ENCODE data around the gene AK5. TPM values are rescaled to one million over a fixed set of nuclear protein-coding genes. Genes with fewer than 3 reads are reported as not detected.

The AK5 gene, protein sequence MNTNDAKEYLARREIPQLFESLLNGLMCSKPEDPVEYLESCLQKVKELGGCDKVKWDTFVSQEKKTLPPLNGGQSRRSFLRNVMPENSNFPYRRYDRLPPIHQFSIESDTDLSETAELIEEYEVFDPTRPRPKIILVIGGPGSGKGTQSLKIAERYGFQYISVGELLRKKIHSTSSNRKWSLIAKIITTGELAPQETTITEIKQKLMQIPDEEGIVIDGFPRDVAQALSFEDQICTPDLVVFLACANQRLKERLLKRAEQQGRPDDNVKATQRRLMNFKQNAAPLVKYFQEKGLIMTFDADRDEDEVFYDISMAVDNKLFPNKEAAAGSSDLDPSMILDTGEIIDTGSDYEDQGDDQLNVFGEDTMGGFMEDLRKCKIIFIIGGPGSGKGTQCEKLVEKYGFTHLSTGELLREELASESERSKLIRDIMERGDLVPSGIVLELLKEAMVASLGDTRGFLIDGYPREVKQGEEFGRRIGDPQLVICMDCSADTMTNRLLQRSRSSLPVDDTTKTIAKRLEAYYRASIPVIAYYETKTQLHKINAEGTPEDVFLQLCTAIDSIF
- total RNA-seq (10 to 100 TPM in 4 of 5 experiments, 1 to 10 TPM in 1; 1.7 to 59.4 (median 41.0) TPM), polyA plus RNA-seq (10 to 100 TPM; 80.1 to 82.1 TPM), total RNA-seq (86.1 reads per million, percentile 82 among the genes with 10 or more reads in this experiment)

DNA sequence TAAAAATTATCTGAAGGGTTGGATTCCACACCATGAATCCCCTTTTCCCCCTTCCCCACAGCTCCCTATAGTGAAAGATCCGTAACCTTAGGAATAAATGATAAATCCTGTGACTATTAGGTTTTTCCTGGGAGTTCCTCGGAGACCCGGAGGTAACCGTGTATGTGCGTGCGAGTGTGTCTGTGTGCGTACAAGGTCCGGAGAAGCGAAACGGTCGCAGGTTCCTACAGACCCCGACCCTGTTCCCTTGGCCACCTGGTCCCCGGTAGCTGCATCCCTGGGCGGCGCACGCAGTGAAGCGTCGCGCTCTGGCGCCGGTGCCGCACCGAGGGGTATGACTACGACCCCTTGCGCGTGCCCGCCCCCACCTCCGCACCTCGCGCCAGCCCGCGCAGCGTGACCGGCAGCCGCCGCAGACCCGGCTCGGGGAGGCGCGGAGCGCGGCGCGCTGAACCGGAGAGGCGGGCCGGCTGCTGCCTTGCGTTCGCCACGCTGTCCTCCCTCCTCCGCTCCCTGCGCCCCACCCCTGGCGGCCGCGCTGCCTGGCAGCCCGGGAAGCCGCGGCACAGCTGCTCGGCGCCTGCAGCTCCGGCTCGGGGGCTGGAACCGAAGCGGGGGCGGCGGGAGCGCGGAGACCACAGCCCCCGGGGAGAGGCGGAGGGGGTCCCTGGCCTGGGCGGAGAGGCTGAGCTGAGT lies at the start of gene AK5:
Gene AK5 (plus strand): TSS at position 529 of the 696 bp plus-strand sequence. CDS start 295 bp downstream, outside the sequence.
- Histone ChIP-seq H3K27me3 (ENCODE audit: control insufficient read depth in 2 of 2, insufficient read depth in 2 of 2, low read length in 2 of 2) (no peaks in the 10 kb centered on the region), H3K4me3 (ENCODE audit: low read length) (peak within 1 kb of the TSS; percentile 74), H3K27ac (ENCODE audit: low read depth, low read length) (peak within 1 kb of the TSS; percentile 67), H3K4me1 (ENCODE audit: control insufficient read depth in 2 of 2, insufficient read depth in 2 of 2, low read length in 2 of 2) (peaks cover 0 to 31% of the 10 kb centered on the region in 2 donors), H3K9me3 (ENCODE audit: control insufficient read depth in 2 of 3, low read length in 3 of 3) (no peaks in the 10 kb centered on the region), H3K36me3 (ENCODE audit: control insufficient read depth in 2 of 3, insufficient read depth in 3 of 3, low read length in 3 of 3) (peaks cover 0 to 4% (median 0%) of the 10 kb centered on the region in 3 experiments)
- POLR2A ChIA-PET, result interaction anchor here (0.6 to 4.5 kb wide), 25 partner anchors 10 to 401 kb away, joined by 3 to 44 read pairs (median 4); partner anchors contain the start of genes PIGK and ZZZ3
- H3K4me3 Mint-ChIP-seq, result peak within 1 kb of the TSS; percentile 75 to 95 (median 92)
- H3K9me3 Mint-ChIP-seq, result peaks cover 0 to 1% (median 0%) of the 10 kb centered on the region in 11 donors
- peaks cover 29 to 72% (median 59%) of the 10 kb centered on the region in 7 donors for H3K4me1 Mint-ChIP-seq
- intact Hi-C loops (cut with micrococcal nuclease), result loop anchor here (1.0 to 10.0 kb wide), 7 partner anchors 9 to 476 kb away; partner anchors contain the start of genes PIGK (in 2 of the 2), USP33 (in 1 of the 2) and ZZZ3 (in 1 of the 2)
- peaks cover 0 to 4% (median 0%) of the 10 kb centered on the region in 5 donors for H3K36me3 Mint-ChIP-seq
- ATAC-seq (peak; percentile 76), DNase-seq (peak; percentile 32 to 60 (median 53))
- peak within 1 kb of the TSS in 8 of 9 donors; percentile 76 to 95 (median 84) for H3K27ac Mint-ChIP-seq
- peaks cover 0 to 46% (median 0%) of the 10 kb centered on the region in 5 donors for H3K27me3 Mint-ChIP-seq
- CTCF ChIA-PET, result interaction anchor here (0.6 to 1.9 kb wide), 6 partner anchors 13 to 154 kb away, joined by 3 to 5 read pairs (median 3); no protein-coding TSS in a partner anchor

DNA sequence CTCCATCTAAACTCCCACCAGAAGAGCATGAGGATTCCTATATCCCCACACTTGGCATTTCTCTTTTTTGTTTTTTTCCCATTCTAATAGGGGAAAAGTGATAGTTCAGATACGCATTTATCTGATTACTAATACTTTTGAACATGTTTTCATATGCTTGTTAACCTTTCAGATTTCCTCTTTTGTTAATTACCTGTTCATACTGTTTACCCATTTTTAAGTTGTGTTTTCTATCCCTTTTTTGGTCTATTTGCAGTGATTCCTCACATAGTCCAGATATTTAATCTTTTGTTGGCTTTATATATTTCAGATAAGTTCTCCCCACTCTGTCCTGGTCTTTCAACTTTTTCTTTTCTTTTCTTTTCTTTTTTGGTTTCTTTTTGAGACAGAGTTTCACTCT lies 49.0 kb upstream of the AK5 start:
- Mint-ChIP-seq H3K27me3 (no peaks in the 10 kb centered on the region), H3K9me3 (peaks cover 0 to 29% (median 10%) of the 10 kb centered on the region in 11 donors), H3K27ac (peak overlapping the region in 1 of 9 donors; percentile 45), H3K4me3 (no peak overlapping the region), H3K36me3 (peaks cover 0 to 13% (median 6%) of the 10 kb centered on the region in 5 donors), H3K4me1 (peaks cover 0 to 11% (median 0%) of the 10 kb centered on the region in 7 donors)
- Histone ChIP-seq H3K4me1 (ENCODE audit: control insufficient read depth in 2 of 2, insufficient read depth in 2 of 2, low read length in 2 of 2) (no peaks in the 10 kb centered on the region), H3K27me3 (ENCODE audit: control insufficient read depth in 2 of 2, insufficient read depth in 2 of 2, low read length in 2 of 2) (no peaks in the 10 kb centered on the region), H3K4me3 (ENCODE audit: low read length) (no peak overlapping the region), H3K36me3 (ENCODE audit: control insufficient read depth in 2 of 3, insufficient read depth in 3 of 3, low read length in 3 of 3) (no peaks in the 10 kb centered on the region), H3K27ac (ENCODE audit: low read depth, low read length) (no peak overlapping the region), H3K9me3 (ENCODE audit: control insufficient read depth in 2 of 3, low read length in 3 of 3) (peaks cover 0 to 9% (median 0%) of the 10 kb centered on the region in 3 experiments)
- ATAC-seq (no peak), DNase-seq (no peak)
- ChIA-PET CTCF (no interaction called here), POLR2A (interaction anchor here (0.7 kb wide), 1 partner anchor 263 kb away, joined by 3 read pairs; no protein-coding TSS in a partner anchor)
- intact Hi-C loops (cut with micrococcal nuclease), result no loop called here

DNA sequence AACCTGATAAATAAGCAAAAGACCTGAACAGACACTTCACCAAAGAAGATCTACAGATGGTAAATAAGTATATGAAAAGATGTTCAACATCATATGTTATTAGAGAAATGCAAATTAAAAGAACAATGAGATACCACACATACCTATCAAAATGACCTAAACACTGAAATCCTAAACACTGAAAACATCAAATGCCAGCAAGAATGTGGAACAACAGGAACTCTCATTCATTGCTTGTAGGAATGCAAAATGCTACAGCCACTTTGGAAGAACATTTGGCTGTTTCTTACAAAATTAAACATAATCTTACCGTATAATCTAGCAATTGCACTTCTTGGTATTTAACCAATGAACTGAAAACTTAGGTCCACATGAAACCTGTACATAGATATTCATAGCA lies 47.7 kb upstream of the AK5 start:
- H3K36me3 ChIP-seq (ENCODE audit: control insufficient read depth in 2 of 3, insufficient read depth in 3 of 3, low read length in 3 of 3), result no peaks in the 10 kb centered on the region
- ChIA-PET POLR2A (no interaction called here), CTCF (no interaction called here)
- Mint-ChIP-seq H3K27ac (no peak overlapping the region), H3K4me3 (no peak overlapping the region), H3K9me3 (peaks cover 0 to 29% (median 10%) of the 10 kb centered on the region in 11 donors), H3K27me3 (peaks cover 0 to 4% (median 0%) of the 10 kb centered on the region in 5 donors), H3K4me1 (peaks cover 0 to 5% (median 0%) of the 10 kb centered on the region in 7 donors), H3K36me3 (peaks cover 0 to 11% (median 6%) of the 10 kb centered on the region in 5 donors)
- no peak overlapping the region for H3K27ac ChIP-seq (ENCODE audit: low read depth, low read length)
- ATAC-seq (no peak), DNase-seq (no peak)
- H3K9me3 ChIP-seq (ENCODE audit: control insufficient read depth in 2 of 3, low read length in 3 of 3), result peaks cover 0 to 9% (median 0%) of the 10 kb centered on the region in 3 experiments
- H3K4me3 ChIP-seq (ENCODE audit: low read length), result no peak overlapping the region
- no peaks in the 10 kb centered on the region for H3K27me3 ChIP-seq (ENCODE audit: control insufficient read depth in 2 of 2, insufficient read depth in 2 of 2, low read length in 2 of 2)
- no peaks in the 10 kb centered on the region for H3K4me1 ChIP-seq (ENCODE audit: control insufficient read depth in 2 of 2, insufficient read depth in 2 of 2, low read length in 2 of 2)
- intact Hi-C loops (cut with micrococcal nuclease), result no loop called here

DNA sequence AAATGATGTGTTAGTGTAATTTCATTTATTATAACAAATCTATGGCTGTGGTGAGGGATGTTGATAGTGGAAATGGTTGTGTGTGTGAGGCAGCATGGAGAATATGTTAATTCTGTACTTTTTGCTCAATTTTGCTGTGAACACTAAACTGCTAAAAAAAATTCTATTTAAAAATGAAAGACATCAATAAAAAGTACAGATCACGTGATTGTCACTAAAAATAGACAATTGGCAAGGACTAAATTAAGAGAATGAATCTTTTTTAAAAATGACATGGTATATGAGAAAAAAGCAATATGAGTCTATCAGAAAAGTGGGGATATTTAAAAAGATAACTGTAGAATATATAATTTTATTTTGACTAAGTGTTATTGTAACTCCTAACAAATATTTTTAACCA lies 46.9 kb upstream of the AK5 start:
- intact Hi-C loops (cut with micrococcal nuclease), result loop anchor here in 1 of 2 donors (5.0 kb wide), 1 partner anchor 33 kb away; no protein-coding TSS in a partner anchor
- peaks cover 0 to 9% (median 0%) of the 10 kb centered on the region in 3 experiments for H3K9me3 ChIP-seq (ENCODE audit: control insufficient read depth in 2 of 3, low read length in 3 of 3)
- H3K4me1 Mint-ChIP-seq, result peaks cover 0 to 5% (median 0%) of the 10 kb centered on the region in 7 donors
- H3K4me3 ChIP-seq (ENCODE audit: low read length), result no peak overlapping the region
- ATAC-seq (no peak), DNase-seq (no peak)
- no peak overlapping the region for H3K27ac Mint-ChIP-seq
- H3K27ac ChIP-seq (ENCODE audit: low read depth, low read length), result no peak overlapping the region
- H3K4me1 ChIP-seq (ENCODE audit: control insufficient read depth in 2 of 2, insufficient read depth in 2 of 2, low read length in 2 of 2), result no peaks in the 10 kb centered on the region
- H3K27me3 ChIP-seq (ENCODE audit: control insufficient read depth in 2 of 2, insufficient read depth in 2 of 2, low read length in 2 of 2), result no peaks in the 10 kb centered on the region
- CTCF ChIA-PET, result no interaction called here
- no peaks in the 10 kb centered on the region for H3K36me3 ChIP-seq (ENCODE audit: control insufficient read depth in 2 of 3, insufficient read depth in 3 of 3, low read length in 3 of 3)
- H3K27me3 Mint-ChIP-seq, result peaks cover 0 to 4% (median 0%) of the 10 kb centered on the region in 5 donors
- peaks cover 0 to 11% (median 6%) of the 10 kb centered on the region in 5 donors for H3K36me3 Mint-ChIP-seq
- H3K4me3 Mint-ChIP-seq, result no peak overlapping the region
- POLR2A ChIA-PET, result no interaction called here
- peaks cover 0 to 29% (median 10%) of the 10 kb centered on the region in 11 donors for H3K9me3 Mint-ChIP-seq

DNA sequence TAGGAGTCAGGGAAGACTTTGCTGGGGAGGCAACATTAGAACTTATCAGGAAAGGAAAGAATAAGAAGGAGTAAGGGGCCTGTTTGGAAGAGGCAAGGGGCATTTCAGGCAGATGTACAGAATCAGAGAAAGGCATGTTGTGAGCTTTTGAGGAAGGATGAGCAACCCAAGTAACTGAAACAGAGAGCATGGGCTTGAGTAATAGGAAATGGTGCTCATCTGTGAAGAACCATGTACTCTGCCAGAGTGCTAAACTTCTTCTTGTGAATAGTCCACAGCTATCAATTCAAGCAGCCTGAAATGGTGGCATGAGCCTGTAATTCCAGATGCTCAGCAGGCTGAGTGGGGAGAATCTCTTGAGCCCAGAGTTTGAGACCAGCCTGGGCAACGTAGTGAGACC lies 43.4 kb upstream of the AK5 start:
- Mint-ChIP-seq H3K4me3 (no peak overlapping the region), H3K27ac (peak overlapping the region in 1 of 9 donors; percentile 80), H3K36me3 (peaks cover 0 to 11% (median 0%) of the 10 kb centered on the region in 5 donors), H3K4me1 (peaks cover 0 to 5% (median 0%) of the 10 kb centered on the region in 7 donors), H3K27me3 (peaks cover 0 to 4% (median 0%) of the 10 kb centered on the region in 5 donors), H3K9me3 (peaks cover 2 to 18% (median 7%) of the 10 kb centered on the region in 11 donors)
- ChIA-PET POLR2A (interaction anchor here (0.6 kb wide), 1 partner anchor 53 kb away, joined by 5 read pairs; no protein-coding TSS in a partner anchor), CTCF (no interaction called here)
- Histone ChIP-seq H3K4me3 (ENCODE audit: low read length) (no peak overlapping the region), H3K27ac (ENCODE audit: low read depth, low read length) (no peak overlapping the region), H3K36me3 (ENCODE audit: control insufficient read depth in 2 of 3, insufficient read depth in 3 of 3, low read length in 3 of 3) (no peaks in the 10 kb centered on the region), H3K27me3 (ENCODE audit: control insufficient read depth in 2 of 2, insufficient read depth in 2 of 2, low read length in 2 of 2) (no peaks in the 10 kb centered on the region), H3K9me3 (ENCODE audit: control insufficient read depth in 2 of 3, low read length in 3 of 3) (no peaks in the 10 kb centered on the region), H3K4me1 (ENCODE audit: control insufficient read depth in 2 of 2, insufficient read depth in 2 of 2, low read length in 2 of 2) (no peaks in the 10 kb centered on the region)
- DNase-seq, result no peak
- ATAC-seq, result peak; percentile 62
- intact Hi-C loops (cut with micrococcal nuclease), result loop anchor here in 1 of 2 donors (5.0 kb wide), 1 partner anchor 36 kb away; no protein-coding TSS in a partner anchor

DNA sequence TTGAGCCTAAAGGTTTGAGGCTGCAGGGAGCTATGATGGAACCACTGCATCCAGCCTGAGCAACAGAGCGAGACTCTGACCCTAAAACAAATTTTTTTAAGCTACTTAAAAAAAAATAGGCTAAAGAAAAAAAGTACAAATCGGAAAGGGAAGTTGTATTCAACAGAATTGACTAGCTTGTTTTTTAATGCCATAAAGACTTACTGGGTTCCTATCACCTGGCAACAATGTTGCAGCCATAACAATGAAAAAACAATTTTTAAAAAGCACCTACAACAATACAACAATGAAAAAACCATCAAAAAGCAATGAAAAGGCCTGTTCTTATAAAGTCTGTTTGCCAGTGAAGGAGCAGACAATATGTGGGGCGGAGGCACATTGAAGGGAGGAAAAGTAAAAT lies 42.5 kb upstream of the AK5 start:
- intact Hi-C loops (cut with micrococcal nuclease), result loop anchor here in 1 of 2 donors (5.0 kb wide), 1 partner anchor 37 kb away; no protein-coding TSS in a partner anchor
- DNase-seq, result peak in 1 of 9 donors; percentile 5
- H3K27ac ChIP-seq (ENCODE audit: low read depth, low read length), result no peak overlapping the region
- ChIA-PET CTCF (no interaction called here), POLR2A (no interaction called here)
- ATAC-seq, result no peak
- no peak overlapping the region for H3K27ac Mint-ChIP-seq
- peaks cover 0 to 5% (median 0%) of the 10 kb centered on the region in 7 donors for H3K4me1 Mint-ChIP-seq
- peaks cover 0 to 4% (median 0%) of the 10 kb centered on the region in 5 donors for H3K27me3 Mint-ChIP-seq
- H3K27me3 ChIP-seq (ENCODE audit: control insufficient read depth in 2 of 2, insufficient read depth in 2 of 2, low read length in 2 of 2), result no peaks in the 10 kb centered on the region
- H3K36me3 ChIP-seq (ENCODE audit: control insufficient read depth in 2 of 3, insufficient read depth in 3 of 3, low read length in 3 of 3), result no peaks in the 10 kb centered on the region
- H3K36me3 Mint-ChIP-seq, result peaks cover 0 to 11% (median 0%) of the 10 kb centered on the region in 5 donors
- no peak overlapping the region for H3K4me3 ChIP-seq (ENCODE audit: low read length)
- H3K4me1 ChIP-seq (ENCODE audit: control insufficient read depth in 2 of 2, insufficient read depth in 2 of 2, low read length in 2 of 2), result no peaks in the 10 kb centered on the region
- no peaks in the 10 kb centered on the region for H3K9me3 ChIP-seq (ENCODE audit: control insufficient read depth in 2 of 3, low read length in 3 of 3)
- H3K9me3 Mint-ChIP-seq, result peaks cover 2 to 15% (median 6%) of the 10 kb centered on the region in 11 donors
- no peak overlapping the region for H3K4me3 Mint-ChIP-seq
